Fibroblast of pulmonary artery (primary cell): ENCODE results near the gene PRR33.
A peak's percentile ranks its signal among the peaks of the same experiment; 100 is the strongest.
"Not testable (repeated sequence)": the region's sequence is repeated elsewhere in the genome, so short reads cannot be mapped to it uniquely, and the experiment has no call there.

Source experiments
- DNase-seq: peaks from one replicate; pipeline ENCODE4 v3.0.0-alpha.2; 2010; ENCODE audit warnings: low read depth
- H3K4me3 ChIP-seq: replicated peaks from 2 replicates; pipeline ENCODE4 v1.5.1; 2011; ENCODE audit warnings: low read depth, mild to moderate bottlenecking, control low read depth, low read length, moderate library complexity
- TF ChIP-seq, protein P1 (sequence below): IDR thresholded peaks from 2 replicates; pipeline ENCODE4 v1.5.1; 2011; ENCODE audit warnings: mild to moderate bottlenecking, control low read depth, low read length, inconsistent platforms; ENCODE audit errors: missing control alignments

PRR33 gene

DNA sequence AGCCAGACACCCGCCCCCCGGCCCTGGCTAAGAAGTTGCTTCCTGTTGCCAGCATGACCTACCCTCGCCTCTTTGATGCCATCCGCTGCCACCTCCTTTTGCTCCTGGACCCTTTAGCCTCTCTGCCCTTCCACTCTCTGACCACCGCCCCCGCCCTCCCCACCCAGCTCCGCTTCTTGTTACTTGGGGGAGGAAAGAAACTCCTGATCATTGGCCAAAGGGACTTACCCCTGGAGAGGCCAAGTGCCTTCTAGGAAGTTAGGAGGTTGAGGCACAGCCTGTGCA is at the start of gene PRR33:
Gene PRR33 (minus strand): TSS at position 65 of the 285 bp plus-strand sequence. CDS start 1,311 bp downstream, outside the sequence.
- no peak within 1 kb of the TSS for H3K4me3 ChIP-seq
- DNase-seq: no peak
- TF ChIP-seq, protein P1, sequence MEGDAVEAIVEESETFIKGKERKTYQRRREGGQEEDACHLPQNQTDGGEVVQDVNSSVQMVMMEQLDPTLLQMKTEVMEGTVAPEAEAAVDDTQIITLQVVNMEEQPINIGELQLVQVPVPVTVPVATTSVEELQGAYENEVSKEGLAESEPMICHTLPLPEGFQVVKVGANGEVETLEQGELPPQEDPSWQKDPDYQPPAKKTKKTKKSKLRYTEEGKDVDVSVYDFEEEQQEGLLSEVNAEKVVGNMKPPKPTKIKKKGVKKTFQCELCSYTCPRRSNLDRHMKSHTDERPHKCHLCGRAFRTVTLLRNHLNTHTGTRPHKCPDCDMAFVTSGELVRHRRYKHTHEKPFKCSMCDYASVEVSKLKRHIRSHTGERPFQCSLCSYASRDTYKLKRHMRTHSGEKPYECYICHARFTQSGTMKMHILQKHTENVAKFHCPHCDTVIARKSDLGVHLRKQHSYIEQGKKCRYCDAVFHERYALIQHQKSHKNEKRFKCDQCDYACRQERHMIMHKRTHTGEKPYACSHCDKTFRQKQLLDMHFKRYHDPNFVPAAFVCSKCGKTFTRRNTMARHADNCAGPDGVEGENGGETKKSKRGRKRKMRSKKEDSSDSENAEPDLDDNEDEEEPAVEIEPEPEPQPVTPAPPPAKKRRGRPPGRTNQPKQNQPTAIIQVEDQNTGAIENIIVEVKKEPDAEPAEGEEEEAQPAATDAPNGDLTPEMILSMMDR: no peak

DNA sequence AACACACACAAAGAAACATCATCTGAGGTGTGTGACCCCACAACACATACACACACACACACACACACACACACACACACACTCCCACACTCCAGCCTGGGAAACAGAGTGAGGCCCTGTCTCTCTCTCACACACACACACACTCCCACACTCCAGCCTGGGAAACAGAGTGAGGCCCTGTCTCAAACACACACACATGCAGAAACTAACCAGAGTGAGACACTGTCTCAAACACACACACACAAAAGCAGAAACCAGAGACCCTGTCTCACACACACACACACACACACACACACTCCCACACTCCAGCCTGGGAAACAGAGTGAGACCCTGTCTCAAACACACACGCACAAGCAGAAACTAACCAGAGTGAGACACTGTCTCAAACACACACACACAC is 48.1 kb upstream of the PRR33 start:
- DNase-seq: peak; percentile 85
- H3K4me3 ChIP-seq: not testable (repeated sequence)

DNA sequence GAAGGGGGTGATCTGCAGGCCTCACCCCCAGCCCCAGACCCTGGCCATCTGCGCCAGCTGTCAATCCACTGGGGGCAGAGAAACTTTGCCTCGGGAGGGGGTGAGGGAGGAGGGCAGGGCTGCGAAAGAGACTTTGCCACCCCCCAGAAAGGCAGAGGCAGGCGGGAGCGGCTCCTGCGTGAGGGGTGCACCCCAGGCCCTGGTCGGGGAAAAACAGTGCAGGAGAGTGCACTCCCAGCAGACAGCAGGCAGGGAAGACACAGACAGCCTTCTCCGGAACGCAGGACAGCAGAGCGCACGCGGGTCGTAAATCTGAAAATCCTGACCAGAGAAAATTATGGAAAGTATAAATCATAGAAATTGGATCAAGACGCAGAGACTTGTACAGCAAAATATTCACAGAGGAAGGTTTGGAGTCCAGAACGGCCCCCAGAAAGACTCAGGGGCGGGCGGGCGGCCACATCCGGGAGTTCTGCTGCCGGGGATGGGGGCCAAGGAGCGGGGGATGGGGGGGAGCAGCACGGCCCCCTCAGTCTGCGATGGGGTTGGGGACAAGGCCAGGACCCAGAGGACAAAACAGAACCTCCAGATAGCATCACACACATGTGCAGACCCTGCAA is 47.4 kb upstream of the PRR33 start:
- DNase-seq: no peak
- H3K4me3 ChIP-seq: no peak overlapping the region
- TF ChIP-seq, protein P1: no peak

DNA sequence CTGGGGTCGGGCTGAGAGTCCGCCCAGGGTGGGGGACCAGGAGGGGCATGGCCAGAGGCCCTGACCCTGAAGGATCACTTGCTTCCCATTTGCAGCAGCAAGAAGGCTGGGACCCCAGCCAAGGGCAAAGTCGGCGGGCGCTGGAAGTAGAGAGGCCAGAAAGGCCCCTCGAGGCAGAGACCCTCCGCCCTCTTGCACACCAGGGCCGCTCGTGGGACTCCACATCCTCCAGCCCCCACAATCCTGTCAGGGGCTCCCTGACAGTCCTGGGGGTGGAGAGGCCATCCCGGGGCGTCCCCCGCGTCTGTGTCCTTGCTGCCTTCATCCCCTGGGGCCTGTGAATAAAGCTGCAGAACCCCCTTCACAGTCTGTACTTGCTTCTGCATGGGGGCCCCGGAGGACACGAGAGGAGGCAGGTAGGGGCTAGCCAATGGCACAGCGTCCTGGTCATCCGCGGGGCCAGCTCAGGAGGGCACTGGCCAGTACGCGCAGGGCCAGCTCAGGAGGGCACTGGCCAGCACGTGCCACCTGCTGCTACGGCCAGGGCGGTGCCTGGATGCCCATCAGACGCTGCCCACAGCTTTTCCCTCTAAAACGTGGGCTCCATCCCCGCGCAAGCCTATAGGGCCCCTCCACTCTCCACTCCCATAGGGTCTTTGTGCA is 46.8 kb upstream of the PRR33 start:
- H3K4me3 ChIP-seq: no peak overlapping the region
- no peak for DNase-seq
- TF ChIP-seq, protein P1: no peak

DNA sequence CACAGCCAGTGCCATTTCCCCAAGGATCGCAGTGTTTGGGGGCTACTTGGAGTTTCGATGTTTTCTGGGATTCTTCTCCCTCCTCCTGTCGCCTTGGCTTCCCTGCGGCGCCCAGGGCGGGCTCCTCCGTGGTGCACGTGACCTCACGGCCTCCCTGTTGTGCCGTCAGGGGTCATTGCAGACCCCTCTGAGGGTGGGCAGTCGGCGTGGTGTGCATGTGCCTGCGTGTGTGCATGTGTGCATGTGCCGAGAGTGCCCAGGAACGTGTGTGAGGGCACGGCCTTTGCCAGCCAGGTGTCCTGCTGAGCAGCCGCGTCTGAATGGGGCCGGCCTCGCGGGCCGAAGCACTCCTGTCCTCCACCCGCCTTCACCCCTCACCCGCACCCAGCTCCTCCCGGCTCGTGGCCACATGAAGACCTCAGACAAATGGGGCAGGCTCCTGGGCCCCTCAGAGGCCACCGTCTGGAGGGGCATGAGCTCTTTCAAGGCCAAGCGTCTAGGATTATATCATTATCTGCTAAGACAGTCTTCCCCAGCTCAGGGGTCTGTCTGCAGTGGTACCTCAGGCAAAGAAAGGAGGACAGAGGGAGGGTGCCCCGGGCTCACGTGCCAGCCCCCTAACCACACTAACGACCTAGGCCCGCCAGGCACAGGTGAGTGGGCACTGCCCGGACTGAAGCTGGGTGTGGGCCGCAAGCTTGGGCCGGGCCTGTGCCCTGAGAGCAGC is 46.1 kb upstream of the PRR33 start:
- DNase-seq: no peak
- H3K4me3 ChIP-seq: no peak overlapping the region
- TF ChIP-seq, protein P1: no peak

DNA sequence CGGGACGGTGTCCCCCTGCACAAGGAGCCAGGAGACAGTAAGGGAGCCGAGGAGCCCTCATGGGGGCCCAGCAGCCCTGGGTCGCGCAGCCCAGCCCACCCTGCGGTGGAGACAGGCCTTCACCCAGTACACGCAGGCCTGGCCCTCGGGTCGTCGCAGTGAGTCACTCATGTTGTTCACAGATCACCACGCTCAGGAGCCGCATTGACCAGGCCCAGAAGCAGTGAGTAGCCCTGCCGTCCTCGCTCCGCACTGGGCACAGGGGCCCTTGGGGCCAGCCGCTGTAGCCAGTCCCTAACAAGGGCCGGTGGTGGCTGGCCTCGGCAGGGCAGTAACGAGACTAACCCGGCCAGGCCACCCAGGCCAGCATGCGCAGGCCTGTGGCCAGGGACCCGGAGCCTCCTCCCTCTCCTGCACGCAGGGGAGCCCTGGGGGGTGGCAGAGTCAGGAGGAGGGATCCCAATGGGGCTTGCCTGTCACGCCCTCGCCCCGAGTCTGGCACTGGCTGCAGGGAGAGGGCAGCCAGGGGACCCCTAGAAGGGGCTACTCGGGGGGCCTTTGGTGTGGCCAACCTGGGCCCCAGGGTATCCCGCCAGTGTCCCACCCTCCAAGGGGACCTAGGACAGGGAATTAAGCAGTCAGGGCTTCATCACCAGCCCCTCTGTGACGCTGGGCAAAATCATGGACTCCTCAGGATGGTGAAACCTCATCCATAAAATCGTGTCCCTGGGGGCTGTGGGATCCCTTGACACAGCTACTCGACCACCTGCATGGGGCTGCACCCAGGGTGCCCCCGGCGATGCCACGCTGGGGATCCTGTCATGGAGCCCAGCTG is 45.3 kb upstream of the PRR33 start:
- H3K4me3 ChIP-seq: no peak overlapping the region
- TF ChIP-seq, protein P1: no peak
- DNase-seq: no peak

DNA sequence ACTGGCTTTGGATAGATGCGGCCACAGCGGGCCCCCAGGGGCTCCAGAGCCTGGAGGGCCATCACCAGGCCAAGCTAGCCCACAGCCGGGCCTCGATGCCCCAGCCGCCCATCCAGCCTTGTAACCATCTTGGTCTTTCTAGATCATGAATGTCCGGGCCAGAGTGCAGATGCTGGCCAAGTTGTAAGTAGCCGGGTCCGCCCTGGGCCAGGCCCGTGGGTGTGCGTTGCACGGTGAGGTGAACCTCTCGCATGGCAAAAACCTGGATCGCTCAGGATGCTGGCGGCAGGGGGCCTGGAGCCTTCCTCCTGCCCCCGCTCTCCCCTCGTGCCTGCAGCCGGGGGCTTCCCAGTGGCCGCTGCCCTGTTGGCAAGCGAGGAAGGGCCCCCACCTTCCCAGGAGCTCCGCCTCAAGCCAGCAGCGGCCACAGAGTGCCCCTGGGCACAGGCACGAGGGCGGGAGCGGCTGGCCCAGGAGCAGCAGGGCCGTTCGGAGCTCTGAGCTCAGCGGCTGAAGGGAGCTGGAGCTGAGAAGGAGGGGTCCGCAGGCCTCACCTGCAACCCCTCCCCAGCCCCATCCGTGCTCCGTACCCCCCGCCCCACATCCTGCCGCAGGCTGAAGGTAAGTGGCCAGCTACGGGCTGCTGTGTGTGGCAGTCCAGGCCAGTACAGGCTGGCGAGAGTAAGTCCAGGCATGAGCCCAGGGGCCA is 44.5 kb upstream of the PRR33 start:
- no peak for DNase-seq
- no peak overlapping the region for H3K4me3 ChIP-seq
- TF ChIP-seq, protein P1: no peak
